Subcutaneous adipose tissue (tissue), 4 donors: ENCODE data around the gene HBE1. TPM values are rescaled to one million over a fixed set of nuclear protein-coding genes. Genes with fewer than 3 reads are reported as not detected.

Experiments used
- CTCF ChIP-seq: fragments of 450-650 bp; IDR thresholded peaks from one replicate; pipeline ENCODE4 v1.5.1; 2016; ENCODE audit warnings: low read depth, mild to moderate bottlenecking, control low read depth, antibody characterized with exemption, moderate library complexity
- total RNA-seq, 4 donors: library from RNA; depleted of rRNA; stranded (reverse); fragments of >200 nt; gene quantifications; one replicate each; pipeline ENCODE4 v1.1.0, GENCODE V29; 2016

The HBE1 gene
- total RNA-seq, 4 donors from 2014 or later: not detected

DNA sequence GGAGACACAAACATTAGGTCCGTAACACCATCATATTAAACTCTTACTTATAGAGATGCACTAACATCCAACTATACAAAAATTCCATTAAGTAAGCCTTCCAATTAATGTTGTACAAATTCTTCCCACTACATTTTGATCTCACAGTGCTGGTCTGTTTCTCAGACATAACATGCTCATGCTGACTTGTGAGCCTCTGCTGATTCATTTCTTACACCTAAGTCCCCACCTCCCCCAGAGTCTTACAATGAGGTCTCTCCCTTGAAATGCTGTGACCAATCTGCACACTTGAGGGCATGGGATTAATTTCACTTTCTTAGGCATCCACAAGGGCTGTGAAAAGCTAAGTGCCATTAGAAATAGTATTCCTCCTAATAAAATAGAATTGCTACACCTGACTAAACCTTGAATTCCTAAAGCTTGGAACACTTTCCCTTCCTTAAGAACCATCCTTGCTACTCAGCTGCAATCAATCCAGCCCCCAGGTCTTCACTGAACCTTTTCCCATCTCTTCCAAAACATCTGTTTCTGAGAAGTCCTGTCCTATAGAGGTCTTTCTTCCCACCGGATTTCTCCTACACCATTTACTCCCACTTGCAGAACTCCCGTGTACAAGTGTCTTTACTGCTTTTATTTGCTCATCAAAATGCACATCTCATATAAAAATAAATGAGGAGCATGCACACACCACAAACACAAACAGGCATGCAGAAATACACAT, 22.1 kb downstream of the HBE1 start:
- TF ChIP-seq CTCF: no peak

DNA sequence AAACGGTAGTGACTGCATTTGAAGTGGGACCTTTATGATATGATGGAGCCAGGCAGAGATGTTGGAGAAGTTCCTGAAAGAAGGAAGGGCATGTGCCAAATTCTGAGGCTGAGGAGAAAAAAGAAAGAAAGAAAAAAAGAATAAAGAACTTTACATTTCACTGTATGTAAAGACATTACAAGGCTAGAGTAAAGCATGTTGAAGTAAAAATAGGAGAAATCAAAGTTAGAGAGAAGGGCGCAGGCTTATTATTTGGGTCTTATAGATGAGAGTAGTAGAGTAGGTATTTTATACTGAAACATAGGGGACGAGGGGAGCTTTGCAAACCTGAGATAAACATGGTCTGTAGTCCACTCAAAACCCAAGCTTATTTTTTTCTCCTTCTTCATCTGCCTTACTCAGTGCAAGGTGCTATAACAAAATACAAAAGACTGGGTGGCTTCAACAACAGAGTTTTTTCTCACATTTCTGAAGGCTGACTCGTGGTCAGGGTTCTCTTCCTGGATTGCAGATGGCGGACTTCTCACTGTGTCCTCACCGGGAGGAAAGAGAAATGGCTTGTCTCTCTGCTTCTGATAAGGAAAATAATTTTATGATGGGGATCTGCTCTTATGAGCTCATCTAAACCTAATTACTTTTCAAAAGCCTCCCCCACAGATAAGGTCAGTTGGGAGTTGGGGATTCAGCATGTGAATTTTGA, 22.8 kb downstream of the HBE1 start:
- TF ChIP-seq CTCF: no peak

DNA sequence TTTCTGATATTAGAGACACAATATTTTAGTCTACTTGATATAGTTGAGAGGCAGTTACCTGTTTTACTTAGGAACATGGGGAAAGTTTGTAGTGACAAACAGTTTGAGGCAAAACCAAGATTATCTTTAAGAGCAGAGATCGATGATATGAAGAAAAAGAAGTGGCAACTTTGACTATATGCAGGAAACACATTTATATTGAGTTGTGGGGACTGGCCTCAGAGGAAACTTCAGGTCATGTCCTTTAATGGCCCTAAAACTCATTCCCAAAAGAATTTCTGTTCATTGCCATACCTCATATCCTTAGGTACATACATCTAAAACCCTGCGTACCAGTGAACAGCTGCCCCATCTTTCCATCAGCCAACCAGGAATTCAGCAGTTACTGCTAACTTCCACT, 24.6 kb downstream of the HBE1 start:
- TF ChIP-seq CTCF: no peak

DNA sequence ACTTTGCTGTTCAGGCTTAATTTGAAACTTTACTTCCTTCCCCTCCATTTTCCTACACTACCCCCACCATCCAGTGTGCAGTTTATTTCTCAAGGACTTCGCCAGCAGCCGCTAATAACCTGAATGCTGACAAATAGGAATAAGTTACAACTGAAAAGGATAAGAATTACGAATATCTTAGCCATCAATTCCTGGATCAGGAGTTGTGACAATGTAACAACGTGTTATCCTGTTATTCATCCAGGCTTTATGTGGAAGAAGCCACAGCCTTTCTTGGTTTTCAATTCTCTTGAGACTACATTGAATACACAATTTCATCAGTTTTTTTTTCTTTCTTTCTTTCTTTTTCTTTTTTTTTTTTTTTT, 25.9 kb downstream of the HBE1 start:
- no peak for TF ChIP-seq CTCF

DNA sequence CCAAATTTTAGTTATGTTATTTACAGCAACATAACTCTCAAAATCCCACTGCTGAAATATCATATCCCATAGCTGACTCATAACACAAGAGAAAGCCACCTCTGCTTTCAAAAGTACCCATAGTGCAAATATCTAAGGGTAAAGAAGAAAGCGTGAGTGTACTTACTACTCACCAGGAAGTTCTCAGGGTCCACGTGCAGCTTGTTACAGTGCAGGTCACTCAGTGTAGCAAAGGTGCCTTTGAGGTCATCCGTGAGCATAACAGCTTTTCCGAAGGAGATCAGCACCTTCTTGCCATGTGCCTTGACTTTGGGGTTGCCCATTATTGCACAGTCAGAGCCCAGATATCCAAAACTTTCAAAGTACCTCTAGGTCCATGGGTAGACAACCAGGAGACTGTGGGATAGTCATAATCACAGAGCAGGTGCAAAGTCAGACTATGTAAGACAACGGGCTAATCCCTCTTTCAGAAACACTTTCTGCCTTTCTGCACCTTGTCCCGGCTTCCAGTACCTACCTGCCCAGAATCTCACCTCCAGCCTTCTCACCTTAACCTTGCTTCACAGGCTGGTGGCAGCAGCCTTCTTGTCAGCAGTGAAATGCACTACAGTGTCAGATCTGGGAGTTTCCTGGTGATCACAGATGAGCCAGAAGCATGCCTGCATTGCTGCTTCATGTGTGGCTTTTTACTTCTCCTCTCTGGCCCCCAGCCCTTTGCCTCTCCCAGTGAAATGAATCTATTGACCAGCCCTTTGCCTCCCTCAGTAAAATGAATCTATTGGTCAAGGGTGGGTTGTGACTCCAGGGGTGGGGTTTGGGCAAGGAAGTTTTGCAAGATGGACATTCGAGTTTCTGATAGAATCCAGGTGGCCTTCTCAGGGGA, 26.6 kb downstream of the HBE1 start:
- no peak for TF ChIP-seq CTCF

GRCh38 chr11:5242208-5242607, 27.5 kb downstream of the HBE1 start:
- TF ChIP-seq CTCF: no peak

GRCh38 chr11:5241458-5241857, 28.3 kb downstream of the HBE1 start:
- TF ChIP-seq CTCF: no peak
